Activated T-cell treated with anti-CD3 and anti-CD28 coated beads for 24 hours (primary cell): ENCODE data around the gene IQGAP1.
A peak's percentile ranks its signal among the peaks of the same experiment; 100 is the strongest.
"Not testable (repeated sequence)": the region's sequence is repeated elsewhere in the genome, so short reads cannot be mapped to it uniquely, and the experiment has no call there.

ENCODE experiments used
- DNase-seq: peaks from one replicate; pipeline ENCODE4 v3.0.0-alpha.2; 2020; ENCODE audit warnings: low read depth

IQGAP1 gene

DNA sequence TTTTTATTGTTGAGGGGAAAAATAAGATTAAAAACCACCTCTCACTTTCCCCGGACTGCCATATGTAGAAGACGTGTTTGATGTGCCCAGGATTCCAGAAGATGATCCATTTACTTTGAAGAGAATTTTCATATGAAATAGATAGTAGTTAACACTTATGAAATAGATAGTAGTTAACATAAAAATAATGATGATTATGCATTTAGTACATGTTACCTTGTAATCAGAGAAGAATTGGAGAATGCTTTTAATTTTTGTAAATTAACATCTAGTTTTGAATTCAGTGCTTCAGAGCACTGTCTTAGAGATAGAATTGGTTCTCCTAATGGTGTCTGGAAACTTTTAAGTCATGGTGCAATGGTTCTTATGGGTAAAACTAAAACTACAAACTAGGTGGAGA is 95.6 kb downstream of the IQGAP1 start:
- no peak for DNase-seq

DNA sequence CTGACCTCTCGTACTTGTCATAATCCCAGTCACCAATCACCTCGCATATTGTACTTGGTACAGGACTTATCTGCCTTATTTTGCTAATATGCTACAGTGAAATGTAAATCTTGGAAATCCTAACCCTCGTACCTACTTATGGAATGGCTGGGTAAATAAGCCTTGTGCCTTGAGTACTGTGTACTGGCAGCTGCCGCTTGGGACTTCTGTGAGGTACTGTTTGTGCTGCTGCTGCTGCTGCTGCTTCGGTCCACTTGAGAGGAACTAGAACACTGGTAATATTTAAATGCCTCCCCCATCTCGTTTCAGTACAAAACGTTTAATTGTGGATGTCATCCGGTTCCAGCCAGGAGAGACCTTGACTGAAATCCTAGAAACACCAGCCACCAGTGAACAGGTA is 99.1 kb downstream of the IQGAP1 start:
- no peak for DNase-seq

DNA sequence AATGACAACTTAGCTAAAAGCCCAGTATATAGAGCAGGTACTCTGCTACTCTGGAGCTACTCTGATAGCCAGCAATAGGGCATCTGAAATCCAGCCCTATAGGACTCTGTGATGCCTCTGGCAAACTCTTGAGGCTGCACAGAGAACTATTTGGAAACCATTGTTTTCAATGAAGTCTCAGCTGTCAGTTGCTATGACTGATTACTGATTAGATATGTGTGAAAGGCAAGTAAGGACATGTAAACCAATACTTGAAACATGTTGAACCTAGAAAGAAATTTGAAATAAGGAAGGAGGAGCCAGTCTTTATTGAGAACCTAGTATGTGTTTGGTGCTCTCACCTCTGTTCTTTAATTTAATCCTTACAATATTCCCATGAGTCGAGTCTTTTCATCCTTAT is 101.5 kb downstream of the IQGAP1 start:
- no peak for DNase-seq

- no peak for DNase-seq
Observed at GRCh38 chr15:90489944-90490343, 101.9 kb downstream of the IQGAP1 start.

- no peak for DNase-seq
Observed at GRCh38 chr15:90493647-90494046, 105.6 kb downstream of the IQGAP1 start.

GRCh38 chr15:90495067-90495466 is 107.0 kb downstream of the IQGAP1 start:
- DNase-seq: no peak

GRCh38 chr15:90496791-90497190 is 108.7 kb downstream of the IQGAP1 start:
- DNase-seq: no peak

- no peak for DNase-seq
Observed at GRCh38 chr15:90497376-90497775, 109.3 kb downstream of the IQGAP1 start.

DNA sequence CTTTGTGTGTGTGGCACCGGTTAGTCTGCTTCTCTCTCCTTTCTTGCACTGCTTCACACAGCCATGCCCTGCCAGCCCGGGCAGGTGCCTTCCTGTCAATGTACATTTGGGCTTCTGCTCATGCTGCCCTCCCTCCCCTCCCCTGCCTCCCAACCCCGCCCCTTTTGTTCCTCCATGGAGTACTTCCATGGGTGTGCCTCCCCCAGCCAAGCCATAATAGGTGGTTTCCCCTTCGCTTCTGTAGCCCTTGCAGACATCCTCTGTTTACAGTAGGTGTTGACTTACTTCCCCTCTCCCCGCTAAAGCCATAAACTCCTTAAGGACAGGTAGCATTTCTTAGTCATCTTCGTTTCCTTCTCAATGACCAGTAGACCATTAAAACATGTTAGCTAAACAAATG is 109.9 kb downstream of the IQGAP1 start:
- DNase-seq: no peak

- DNase-seq: no peak
Observed at GRCh38 chr15:90500171-90500570, 112.1 kb downstream of the IQGAP1 start.

GRCh38 chr15:90501898-90502297 is 113.9 kb downstream of the IQGAP1 start:
- no peak for DNase-seq

DNA sequence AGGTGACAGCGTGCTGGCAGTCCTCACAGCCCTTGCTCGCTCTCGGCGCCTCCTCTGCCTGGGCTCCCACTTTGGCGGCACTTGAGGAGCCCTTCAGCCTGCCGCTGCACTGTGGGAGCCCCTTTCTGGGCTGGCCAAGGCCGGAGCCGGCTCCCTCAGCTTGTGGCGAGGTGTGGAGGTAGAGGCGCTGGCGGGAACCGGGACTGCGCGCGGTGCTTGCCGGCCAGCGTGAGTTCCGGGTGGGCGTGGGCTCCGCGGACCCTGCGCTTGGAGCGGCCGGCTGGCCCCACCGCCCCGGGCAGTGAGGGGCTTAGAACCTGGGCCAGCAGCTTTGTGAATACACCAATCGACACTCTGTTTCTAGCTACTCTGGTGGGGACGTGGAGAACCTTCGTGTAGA is 122.7 kb downstream of the IQGAP1 start:
- not testable (repeated sequence) for DNase-seq

GRCh38 chr15:90511211-90511618 is 123.2 kb downstream of the IQGAP1 start:
- not testable (repeated sequence) for DNase-seq

GRCh38 chr15:90512276-90512675 is 124.2 kb downstream of the IQGAP1 start:
- DNase-seq: no peak

DNA sequence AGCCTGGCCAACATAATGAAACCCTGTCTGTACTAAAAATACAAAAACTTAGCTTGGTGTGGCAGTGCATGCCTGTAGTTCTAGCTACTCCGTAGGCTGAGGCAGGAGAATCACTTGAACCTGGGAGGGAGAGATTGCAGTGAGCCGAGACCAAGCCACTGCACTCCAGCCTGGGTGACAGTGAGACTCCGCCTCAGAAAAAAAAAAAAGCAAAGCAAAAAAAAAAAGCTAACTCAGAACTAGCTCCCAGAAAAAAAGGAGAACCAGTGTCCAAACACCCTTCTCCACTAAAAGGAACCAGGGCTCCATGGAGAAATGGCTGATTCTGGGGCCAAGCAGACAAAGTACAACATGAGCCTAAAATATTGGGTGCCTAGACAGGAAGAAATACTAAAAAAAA is 124.9 kb downstream of the IQGAP1 start:
- DNase-seq: no peak

DNA sequence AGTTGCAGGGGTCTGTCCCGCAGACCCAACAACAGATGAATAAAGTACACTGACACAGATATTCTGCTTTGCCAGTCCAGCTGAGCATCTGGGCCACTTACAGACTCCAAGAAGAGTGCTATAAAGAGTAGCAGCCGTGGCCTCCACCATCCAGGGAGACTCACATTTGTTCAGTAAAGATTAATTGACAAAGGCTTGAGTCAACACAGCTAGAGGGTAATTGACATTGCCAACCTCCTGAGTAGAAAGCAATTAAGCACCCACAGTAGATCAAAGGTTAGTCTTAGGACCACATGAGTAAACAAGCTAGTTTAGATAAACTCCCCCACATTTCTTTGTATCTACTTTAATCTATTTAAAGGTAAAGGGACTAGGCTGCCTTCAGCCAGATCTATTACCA is 125.4 kb downstream of the IQGAP1 start:
- no peak for DNase-seq

- not testable (repeated sequence) for DNase-seq
Observed at GRCh38 chr15:90513893-90514292, 125.9 kb downstream of the IQGAP1 start.

DNA sequence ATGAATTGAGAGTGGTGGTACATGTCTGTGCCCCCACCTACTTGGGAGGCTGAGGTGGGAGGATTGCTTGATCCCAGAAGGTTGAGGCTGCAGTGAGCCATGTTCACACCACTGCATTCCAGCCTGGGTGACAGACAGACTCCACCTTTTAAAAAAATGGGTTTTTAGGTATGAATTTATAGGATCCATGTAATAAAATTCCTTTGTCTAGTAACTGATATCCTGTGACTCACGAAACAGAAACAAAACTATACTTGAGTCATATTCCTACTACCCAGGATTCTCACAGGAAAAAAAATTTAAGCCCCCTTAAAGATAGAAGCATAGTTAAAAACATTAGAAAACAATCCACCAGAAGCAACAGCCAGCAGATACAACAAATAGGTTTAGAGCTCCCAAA is 131.6 kb downstream of the IQGAP1 start:
- no peak for DNase-seq

GRCh38 chr15:90520365-90520764 is 132.3 kb downstream of the IQGAP1 start:
- no peak for DNase-seq

DNA sequence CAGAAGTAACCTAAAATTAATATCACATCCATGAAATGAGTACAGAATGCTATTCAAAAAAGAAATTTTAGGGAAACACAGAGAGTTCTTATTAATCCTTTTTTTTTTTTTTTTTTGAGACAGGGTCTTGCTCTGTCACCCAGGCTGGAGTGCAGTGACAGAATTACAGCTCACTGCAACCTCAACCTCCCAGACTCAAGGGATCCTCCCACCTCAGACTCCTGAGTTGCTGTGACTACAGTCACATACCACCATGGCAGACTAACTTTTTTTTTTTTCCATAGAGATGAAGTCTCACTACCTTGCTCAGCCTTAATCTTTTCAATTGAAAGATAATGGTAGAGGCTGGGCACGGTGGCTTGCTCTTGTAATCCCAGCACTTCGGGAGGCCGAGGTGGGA is 135.3 kb downstream of the IQGAP1 start:
- no peak for DNase-seq

- DNase-seq: not testable (repeated sequence)
Observed at GRCh38 chr15:90524018-90524803, 136.2 kb downstream of the IQGAP1 start.

DNA sequence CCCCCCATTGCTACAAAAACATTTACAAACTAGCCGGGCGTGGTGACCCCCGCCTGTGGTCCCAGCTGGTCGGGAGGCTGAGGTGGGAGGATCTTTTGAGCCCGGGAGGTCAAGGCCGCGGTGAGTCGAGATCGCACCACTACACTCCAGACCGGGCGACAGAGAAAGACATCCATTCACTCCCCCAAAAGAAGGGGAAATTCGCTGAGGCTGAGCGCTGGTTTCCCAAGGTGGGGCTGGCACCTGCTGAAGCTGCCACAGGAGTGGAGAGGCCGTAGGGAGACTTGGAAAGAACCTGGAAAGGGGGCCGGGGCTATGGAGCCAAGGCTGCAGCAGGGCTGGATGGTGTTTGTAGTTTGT is 140.9 kb downstream of the IQGAP1 start:
- no peak for DNase-seq

DNA sequence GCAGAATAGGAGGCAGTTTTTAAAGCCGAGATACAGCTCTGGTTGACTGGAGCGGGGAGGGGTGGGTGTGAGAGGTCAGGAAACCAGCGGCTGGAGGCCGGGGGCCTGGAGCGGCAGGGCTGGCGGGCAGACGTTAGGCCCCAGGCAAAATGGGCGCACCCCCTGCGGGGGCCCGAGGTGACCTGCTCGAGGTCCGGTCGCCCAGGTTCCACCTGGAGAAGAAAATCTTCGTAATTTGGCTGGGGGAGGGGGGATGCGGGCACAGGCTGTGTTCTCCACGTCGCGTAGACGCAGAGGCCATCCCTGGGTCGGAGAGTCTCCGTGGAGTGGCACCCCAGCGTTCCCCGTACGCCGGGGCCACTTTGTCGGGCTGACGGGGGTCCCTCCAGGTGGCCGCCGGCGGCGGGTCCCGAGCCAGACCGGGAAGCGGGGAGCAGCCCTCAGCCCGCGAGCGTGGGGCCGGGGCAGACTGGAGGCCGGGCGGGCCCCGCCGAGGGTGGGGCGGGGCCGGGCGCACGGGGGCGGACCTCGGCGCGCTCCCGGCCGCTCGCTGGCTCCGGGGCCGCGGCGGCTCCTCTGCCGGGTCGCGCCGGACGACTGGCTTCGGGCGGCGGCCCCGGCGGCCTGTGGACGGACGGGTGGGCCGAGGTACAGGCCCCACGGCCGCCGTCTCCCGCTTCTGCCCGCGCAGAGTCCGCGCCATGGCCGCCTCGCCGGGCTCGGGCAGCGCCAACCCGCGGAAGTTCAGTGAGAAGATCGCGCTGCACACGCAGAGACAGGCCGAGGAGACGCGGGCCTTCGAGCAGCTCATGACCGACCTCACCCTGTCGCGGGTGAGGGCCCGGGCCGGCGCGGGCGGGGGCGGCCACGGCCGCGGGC is 141.6 kb downstream of the IQGAP1 start, which contains the start of gene CRTC3:
Gene CRTC3 (plus strand): TSS at position 553 of the 879 bp plus-strand sequence. CDS start 149 bp downstream, at position 702.
- DNase-seq: peak; percentile 38
